GM12878 (cell line): ENCODE measurements around the gene PTPRD. TPM values are rescaled to one million over a fixed set of nuclear protein-coding genes. Genes with fewer than 3 reads are reported as not detected.

ENCODE experiments used
- ATAC-seq: fragments of 200-7000 bp; cut with Tn5 transposase; 3 replicates; pipeline ENCODE4 v1.9.1; 2020; ENCODE audit warnings: mild to moderate bottlenecking, moderate library complexity
- BruUV-seq: library from RNA; stranded (reverse); fragments of 400-500 nt; replicated peaks from 2 replicates; lab custom pipeline; 2021; lab: Mats Ljungman, UMichigan
- CTCF ChIA-PET: fragments of 300-600 bp; sonication (Branson Sonifier 250); formaldehyde crosslinking; extraction: SDS; loops from one replicate; lab custom pipeline; 2021; ENCODE audit warnings: inconsistent platforms; lab: Yijun Ruan, JAX
- POLR2A ChIA-PET: fragments of 350-600 bp; formaldehyde crosslinking; extraction: SDS; loops from one replicate; lab custom pipeline; 2021; ENCODE audit warnings: inconsistent platforms; lab: Charles Lee
- RAD21 ChIA-PET: fragments of 300-600 bp; sonication (Branson Sonifier 250); formaldehyde crosslinking; loops from one replicate; lab custom pipeline; 2023; ENCODE audit warnings: antibody characterized with exemption; ENCODE audit not compliant: unreplicated experiment; lab: Charles Lee
- SMC1A ChIA-PET: fragments of 300-600 bp; sonication (Branson Sonifier 250); formaldehyde crosslinking; loops from one replicate; lab custom pipeline; 2023; ENCODE audit not compliant: unreplicated experiment, uncharacterized antibody; lab: Charles Lee
- DNase-seq: peaks from one replicate; pipeline ENCODE4 v3.0.0-alpha.2; 2011; ENCODE audit warnings: low read depth, low spot score
- FAIRE-seq: peaks from 3 replicates; lab custom pipeline; 2011; peaks lifted over from hg19 to GRCh38; lab: Jason Lieb, UNC
- H2AFZ ChIP-seq: 2 replicates; pipeline ENCODE4 v1.6.0; 2011; ENCODE audit warnings: low read depth, low read length, control low read depth; ENCODE audit not compliant: control insufficient read depth
- H3K27ac ChIP-seq: 2 replicates; pipeline ENCODE4 v1.5.1; 2011; ENCODE audit warnings: control low read depth; ENCODE audit not compliant: control insufficient read depth, insufficient read depth
- H3K27me3 ChIP-seq, 2 experiments: replicated peaks in 1 of 2; 2 replicates each; pipeline versions ENCODE4 v1.6.0 to v1.6.1; 2011; ENCODE audit warnings: low read length in 1 of 2; ENCODE audit not compliant: control insufficient read depth in 2 of 2, insufficient read depth in 2 of 2
- H3K36me3 ChIP-seq, 2 experiments: 2 replicates each; pipeline ENCODE4 v1.5.1; 2011; ENCODE audit warnings: low read length in 1 of 2; ENCODE audit not compliant: control insufficient read depth in 2 of 2, insufficient read depth in 2 of 2
- H3K4me1 ChIP-seq: 2 replicates; pipeline ENCODE4 v1.6.1; 2011; ENCODE audit warnings: mild to moderate bottlenecking, low read length, moderate library complexity, mixed read lengths; ENCODE audit not compliant: control insufficient read depth, insufficient read depth
- H3K4me2 ChIP-seq: 2 replicates; pipeline ENCODE4 v1.6.0; 2011; ENCODE audit warnings: control low read depth; ENCODE audit not compliant: control insufficient read depth, insufficient read depth
- H3K4me3 ChIP-seq: fragments of 200-600 bp; sonication (generic); 2 replicates; pipeline ENCODE4 v1.5.1; 2016
- H3K79me2 ChIP-seq: 2 replicates; pipeline ENCODE4 v1.6.0; 2011; ENCODE audit warnings: low read length; ENCODE audit not compliant: control insufficient read depth, insufficient read depth
- H3K9ac ChIP-seq: 2 replicates; pipeline ENCODE4 v1.8.0; 2011; ENCODE audit warnings: low read length, control low read depth, mixed read lengths; ENCODE audit not compliant: control insufficient read depth, insufficient read depth
- H3K9me3 ChIP-seq: replicated peaks from 3 replicates; pipeline ENCODE4 v1.5.1; 2011; ENCODE audit warnings: mild to moderate bottlenecking, low read length; ENCODE audit not compliant: control insufficient read depth, insufficient read depth
- H4K20me1 ChIP-seq: 2 replicates; pipeline ENCODE4 v1.6.0; 2011; ENCODE audit not compliant: control insufficient read depth, insufficient read depth
- BACH1 ChIP-seq: fragments of 450-650 bp; IDR thresholded peaks from 2 replicates; pipeline ENCODE4 v1.6.1; 2017; ENCODE audit warnings: mild to moderate bottlenecking, borderline replicate concordance
- CHD2 ChIP-seq: IDR thresholded peaks from 2 replicates; pipeline ENCODE4 v1.6.1; 2011; ENCODE audit warnings: low read depth, low read length, improper control_type of control experiment, borderline replicate concordance
- E4F1 ChIP-seq: fragments of 450-650 bp; IDR thresholded peaks from 2 replicates; pipeline ENCODE4 v1.6.1; 2018; ENCODE audit warnings: borderline replicate concordance, mild to moderate bottlenecking; ENCODE audit not compliant: partially characterized antibody
- FOXK2 ChIP-seq: fragments of 450-650 bp; IDR thresholded peaks from 2 replicates; pipeline ENCODE4 v1.6.1; 2017; ENCODE audit warnings: mild to moderate bottlenecking, moderate library complexity
- HCFC1 ChIP-seq: fragments of 150-350 bp; IDR thresholded peaks from 2 replicates; pipeline ENCODE4 v1.6.1; 2014; ENCODE audit warnings: low read length
- LARP7 ChIP-seq: fragments of 450-650 bp; IDR thresholded peaks from 2 replicates; pipeline ENCODE4 v1.6.1; 2017; ENCODE audit warnings: mild to moderate bottlenecking
- SKIL ChIP-seq: fragments of 450-650 bp; IDR thresholded peaks from 2 replicates; pipeline ENCODE4 v1.6.1; 2017; ENCODE audit warnings: mild to moderate bottlenecking, low read depth, inconsistent platforms; ENCODE audit not compliant: poor library complexity, severe bottlenecking
- USF1 ChIP-seq: IDR thresholded peaks from 2 replicates; pipeline ENCODE4 v1.6.1; 2011; ENCODE audit warnings: borderline replicate concordance, low read depth, mild to moderate bottlenecking, moderate library complexity, mixed read lengths, low read length; ENCODE audit not compliant: insufficient read depth; ENCODE audit errors: extremely low read length
- WGBS: methylation state at CpG from one replicate; pipeline ENCODE4 v1.1.6; 2016; ENCODE audit warnings: low lambda C conversion rate; ENCODE audit not compliant: insufficient replicate concordance, insufficient coverage; ENCODE audit errors: missing lambda C conversion rate; 5-methylcytosine and 5-hydroxymethylcytosine counted together
- in situ Hi-C: fragments of 300-500 bp; cut with MboI; formaldehyde crosslinking; loops from 9 replicates; pipeline ENCODE4 v1.14.3; 2018; ENCODE audit warnings: mixed read lengths
- intact Hi-C: fragments of 100-400 bp; cut with micrococcal nuclease; formaldehyde crosslinking; loops from one replicate; pipeline ENCODE4 v1.14.2; 2022; ENCODE audit not compliant: unreplicated experiment
- polyA plus RNA-seq, 11 experiments: library from polyadenylated mRNA; depleted of rRNA in 4 of 11; unstranded in 6 of 11; stranded (reverse) in 5 of 11; fragments of >200 nt; fragmentation: Nextera tagmentation in 4 of 11; fragmentation: Illumina TruSeq in 1 of 11; extraction: Ambion mirVana in 4 of 11; extraction: Trizol in 1 of 11; gene quantifications; 1 replicate in 1 of 11; 2 replicates in 10 of 11; pipeline versions ENCODE4 v1.2.1 to v1.2.3, GENCODE V29; 2011 to 2016; ENCODE audit warnings: inconsistent platforms in 2 of 11, missing spikeins in 2 of 11, low read depth in 1 of 11
- total RNA-seq, 4 experiments: library from RNA; depleted of rRNA in 3 of 4; stranded (reverse); fragments of >200 nt in 3 of 4; fragmentation: Illumina TruSeq in 1 of 4; extraction: Trizol in 1 of 4; gene quantifications; 2 replicates each; pipeline versions ENCODE4 v1.2.1 to v1.2.3, GENCODE V29; 2013 to 2021

The PTPRD gene
- total and polyA plus RNA-seq, 10 of the 15 experiments (the other 5 are each of a cell fraction or from before 2014, with no cell fraction given), result under 0.01 to 0.05 (median 0.01) TPM; not detected in 7

- no peak for ATAC-seq
- intact Hi-C loops, result no loop called here
- CTCF ChIA-PET, result interaction anchor here (0.8 to 1.6 kb wide), 2 partner anchors 8 to 176 kb away, joined by 4 read pairs; no protein-coding TSS in a partner anchor
Measured at GRCh38 chr9:9614607-9615006, 998.2 kb downstream of the PTPRD start.

More at GRCh38 chr9:9614607-9615006, 998.2 kb downstream of the PTPRD start:
- SMC1A ChIA-PET, result interaction anchor here (0.8 kb wide), 1 partner anchor 178 kb away, joined by 3 read pairs; no protein-coding TSS in a partner anchor
- H3K79me2 ChIP-seq, result no peaks in the 10 kb centered on the region
- H3K27me3 ChIP-seq, result no peaks in the 10 kb centered on the region
- H3K9ac ChIP-seq, result no peak overlapping the region
- H3K9me3 ChIP-seq, result no peaks in the 10 kb centered on the region
- RAD21 ChIA-PET, result no interaction called here
- no peak overlapping the region for H3K4me2 ChIP-seq
- no peak for TF ChIP-seq E4F1
- TF ChIP-seq USF1, result no peak
- TF ChIP-seq BACH1, result no peak
- TF ChIP-seq FOXK2, result no peak
- TF ChIP-seq CHD2, result no peak
- no peak for TF ChIP-seq HCFC1
- TF ChIP-seq LARP7, result no peak
- TF ChIP-seq SKIL, result no peak
- in situ Hi-C loops, result no loop called here
- no peaks in the 10 kb centered on the region for H4K20me1 ChIP-seq
- no peaks in the 10 kb centered on the region for H3K4me1 ChIP-seq
- BruUV-seq, result no TSS peak
- no peak overlapping the region for H2AFZ ChIP-seq
- H3K36me3 ChIP-seq, result no peaks in the 10 kb centered on the region
- FAIRE-seq (no peak), DNase-seq (no peak)
- POLR2A ChIA-PET, result no interaction called here
- no peak overlapping the region for H3K27ac ChIP-seq
- 32% methylated on average over 2 of the region's 2 CpGs for WGBS
- H3K4me3 ChIP-seq, result no peak overlapping the region
